NK-92 (cell line): ENCODE measurements around the gene HSPA1B.
A peak's percentile ranks its signal among the peaks of the same experiment; 100 is the strongest.
"Not testable (repeated sequence)": the region's sequence is repeated elsewhere in the genome, so short reads cannot be mapped to it uniquely, and the experiment has no call there.

Experiments
- DNase-seq: peaks from one replicate; lab custom pipeline; 2025; ENCODE audit not compliant: unreplicated experiment; lab: John Stamatoyannopoulos, UW

HSPA1B gene

DNA sequence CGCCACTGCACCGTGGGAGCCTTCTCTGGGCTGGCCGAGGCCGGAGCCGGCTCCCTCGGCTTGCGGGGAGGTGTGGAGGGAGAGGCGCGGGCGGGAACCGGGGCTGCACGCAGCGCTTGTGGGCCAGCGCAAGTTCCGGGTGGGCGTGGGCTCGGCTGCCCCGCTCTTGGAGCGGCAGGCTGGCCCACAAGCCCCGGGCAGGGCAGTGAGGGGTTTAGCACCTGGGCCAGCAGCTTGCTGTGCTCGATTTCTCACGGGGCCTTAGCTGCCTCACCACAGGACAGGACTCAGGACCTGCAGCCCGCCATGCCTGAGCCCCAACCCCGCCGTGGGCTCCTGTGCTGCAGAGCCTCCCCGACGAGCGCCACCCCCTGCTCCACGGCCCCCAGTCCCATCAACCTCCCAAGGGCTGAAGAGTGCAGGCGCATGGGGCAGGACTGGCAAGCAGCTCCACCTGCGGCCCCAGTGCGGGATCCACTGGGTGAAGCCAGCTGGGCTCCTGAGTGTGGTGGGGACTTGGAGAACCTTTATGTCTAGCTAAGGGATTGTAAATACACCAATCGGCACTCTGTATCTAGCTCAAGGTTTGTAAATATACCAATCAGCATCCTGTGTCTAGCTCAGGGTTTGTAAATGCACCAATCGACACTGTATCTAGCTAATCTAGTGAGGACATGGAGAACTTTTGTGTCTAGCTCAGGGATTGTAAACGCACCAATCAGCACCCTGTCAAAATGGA lies 24.6 kb downstream of the HSPA1B start:
- not testable (repeated sequence) for DNase-seq

DNA sequence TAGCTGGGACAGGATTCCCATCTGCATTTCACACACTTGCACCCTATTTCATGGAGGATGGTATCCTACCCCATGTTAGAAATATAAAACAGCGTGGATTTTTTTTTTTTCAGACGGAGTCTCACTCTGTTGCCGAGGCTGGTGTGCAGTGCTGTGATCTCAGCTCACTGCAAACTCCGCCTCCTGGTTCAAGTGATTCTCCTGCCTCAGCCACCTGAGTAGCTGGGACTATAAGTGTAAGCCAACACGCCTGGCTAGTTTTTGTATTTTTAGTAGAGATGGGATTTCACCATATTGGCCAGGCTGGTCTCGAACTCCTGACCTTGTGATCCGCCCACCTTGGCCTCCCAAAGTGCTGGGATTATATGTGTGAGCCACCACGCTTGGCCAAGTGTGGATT lies 30.2 kb downstream of the HSPA1B start:
- DNase-seq = not testable (repeated sequence)

DNA sequence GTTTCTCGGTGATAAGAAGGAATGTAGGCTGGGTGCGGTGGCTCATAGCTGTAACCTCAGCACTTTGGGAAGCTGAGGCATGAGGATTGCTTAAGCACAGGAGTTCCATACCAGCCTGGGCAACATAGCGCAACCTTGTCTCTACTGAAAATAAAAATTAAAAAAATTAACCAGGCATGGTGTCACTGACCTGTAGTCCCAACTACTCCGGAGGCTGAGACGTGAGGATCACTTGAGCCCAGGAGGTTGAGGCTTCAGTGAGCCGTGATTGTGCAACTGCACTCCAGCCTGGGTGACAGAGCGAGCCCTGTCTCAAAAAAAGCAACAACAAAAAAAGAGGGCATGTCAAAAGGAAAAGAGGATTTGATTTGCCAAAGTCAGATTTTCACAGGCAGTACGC lies 31.2 kb downstream of the HSPA1B start:
- no peak for DNase-seq

DNA sequence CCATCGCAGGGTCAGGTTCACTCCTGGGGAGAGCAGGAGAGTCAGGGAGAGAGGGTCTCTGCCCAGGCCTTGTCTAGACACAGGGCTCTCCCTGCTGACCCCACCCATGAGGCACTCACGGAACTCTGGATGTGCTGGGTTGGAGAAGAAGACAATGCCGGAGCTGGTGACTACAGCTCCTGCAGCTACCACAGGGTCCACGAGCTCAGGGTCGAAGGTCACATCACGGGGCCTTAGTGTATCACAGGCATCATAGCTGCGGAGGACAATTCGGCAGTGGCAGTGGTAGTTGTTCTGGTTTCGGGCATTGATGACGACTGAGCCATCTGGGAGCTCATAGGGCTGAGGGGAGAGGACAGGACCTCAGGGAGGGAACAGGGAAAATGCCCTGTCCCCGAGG lies 32.4 kb downstream of the HSPA1B start:
- DNase-seq = no peak

DNA sequence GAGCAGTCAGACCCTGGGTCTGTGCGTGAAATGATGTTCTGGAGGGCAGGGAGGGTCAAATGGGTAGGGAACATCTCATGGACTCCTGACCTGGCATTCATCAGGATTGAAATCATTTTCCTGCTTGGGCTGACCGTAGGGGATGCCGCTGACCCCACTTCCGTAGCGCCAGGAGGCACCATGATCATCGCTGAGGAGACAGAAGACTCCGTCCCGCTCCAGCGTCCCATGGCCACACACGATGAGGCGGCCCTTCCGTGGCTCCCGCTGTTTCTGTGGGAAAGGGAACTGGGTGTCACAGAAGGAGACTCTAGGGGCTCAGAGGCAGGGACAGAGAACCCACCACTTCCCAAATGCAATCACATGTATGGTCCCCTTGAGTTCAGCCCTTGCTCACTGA lies 32.8 kb downstream of the HSPA1B start:
- no peak for DNase-seq

DNA sequence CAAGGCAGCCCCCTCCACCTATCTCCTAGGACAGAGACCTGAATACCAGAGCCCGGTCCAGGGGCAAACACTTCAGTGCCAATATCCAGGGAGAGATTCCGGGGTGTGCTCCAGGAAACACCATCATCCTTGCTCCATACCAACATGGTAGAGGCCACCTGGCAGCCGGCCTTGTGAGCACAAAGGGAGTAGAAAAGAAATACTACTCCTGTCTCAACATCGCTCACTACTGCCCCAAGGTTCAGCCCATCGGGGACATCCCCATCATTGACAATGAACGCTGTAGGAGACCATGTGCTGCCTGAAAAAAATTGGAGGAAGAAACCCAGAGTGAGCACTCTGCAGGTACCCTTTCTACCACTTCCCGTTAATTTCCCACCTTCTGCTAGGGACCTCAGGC lies 33.6 kb downstream of the HSPA1B start:
- no peak for DNase-seq

DNA sequence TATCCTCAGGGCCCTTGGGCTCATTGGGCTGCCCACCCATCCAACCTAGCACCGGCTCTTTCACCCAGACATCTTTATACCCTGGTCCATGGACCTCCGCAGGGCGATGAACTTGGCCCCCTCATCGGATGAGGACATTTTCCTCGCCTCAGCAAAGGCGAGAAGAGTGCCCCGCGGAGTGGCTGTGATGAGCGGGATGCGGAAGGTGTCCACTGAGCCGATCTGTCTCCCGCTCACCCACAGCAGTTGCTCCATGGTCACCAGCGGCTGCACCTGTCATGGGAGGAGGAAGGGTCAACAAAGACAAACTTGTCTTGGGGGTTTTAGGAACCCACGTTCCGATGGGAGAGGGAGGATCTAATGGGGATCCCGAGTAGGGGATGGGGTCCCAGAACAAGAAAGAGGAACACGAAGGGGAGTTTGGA lies 34.4 kb downstream of the HSPA1B start:
- DNase-seq = no peak

DNA sequence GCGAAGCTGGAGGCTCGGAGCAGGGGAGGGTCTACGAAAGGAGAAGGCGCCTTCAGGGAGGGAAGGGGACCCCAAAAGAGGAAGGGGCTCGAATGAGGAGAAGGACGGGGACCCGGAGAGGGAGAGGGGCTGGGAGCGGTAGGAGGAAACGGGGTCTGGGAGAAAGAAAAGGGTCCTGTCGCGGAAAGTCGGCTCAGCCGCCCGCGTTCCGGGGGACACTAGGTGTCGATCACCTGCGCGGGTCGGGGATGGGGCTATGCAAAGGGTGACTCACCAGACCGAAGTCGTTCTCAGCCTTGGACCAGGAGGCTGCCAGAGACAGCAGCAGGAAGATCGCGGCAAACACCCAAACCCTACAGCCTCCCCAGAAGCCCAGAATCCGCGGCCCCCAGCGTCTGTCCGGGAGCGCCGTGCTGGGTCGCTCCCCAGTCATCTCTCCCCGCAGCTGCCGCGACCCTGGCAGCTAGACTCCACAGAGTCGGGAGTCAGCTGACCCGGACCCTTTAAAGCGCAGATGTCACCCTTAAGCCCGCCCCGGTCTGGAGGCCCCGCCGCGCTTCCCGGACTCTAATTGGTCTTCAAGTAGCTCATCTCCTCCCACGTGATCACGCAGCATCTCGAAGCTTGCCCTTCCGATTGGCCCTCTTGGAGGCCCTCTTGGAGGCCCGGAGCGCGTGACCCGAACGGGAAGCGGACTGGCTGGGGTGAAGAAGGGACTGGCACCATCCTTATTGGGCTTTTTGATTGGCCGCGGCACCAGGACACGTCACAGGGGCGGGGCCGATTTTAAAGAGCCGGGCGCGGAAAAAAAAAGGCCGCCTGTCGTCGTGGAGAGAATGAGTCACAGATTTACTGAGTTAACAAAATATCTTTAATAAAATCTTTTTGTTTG lies 35.1 kb downstream of the HSPA1B start, which contains the start of gene NEU1:
Gene NEU1, minus strand, starts transcription at position 478 of the 892 bp plus-strand sequence. Its CDS starts 45 bp downstream, at position 433.
- DNase-seq = peak; percentile 98

DNA sequence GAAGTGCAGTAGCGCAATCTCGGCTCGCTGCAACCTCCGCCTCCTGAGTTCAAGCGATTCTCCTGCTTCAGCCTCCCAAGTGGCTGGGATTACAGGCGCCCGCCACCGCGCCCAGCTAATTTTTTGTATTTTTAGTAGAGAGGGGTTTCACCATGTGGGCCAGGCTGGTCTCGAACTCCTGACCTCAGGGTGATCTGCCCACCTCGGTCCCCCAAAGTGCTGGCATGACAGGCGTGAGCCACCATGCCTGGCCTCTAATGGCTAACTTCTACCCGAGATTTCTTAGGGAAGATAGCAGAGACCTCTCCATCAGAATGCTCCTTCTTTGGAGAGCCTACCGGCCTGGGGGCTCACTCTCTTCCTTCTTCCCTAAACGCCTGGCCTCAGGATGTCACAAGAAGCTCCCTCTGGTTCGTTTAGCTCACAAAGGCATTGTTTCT lies 36.6 kb downstream of the HSPA1B start:
- DNase-seq = not testable (repeated sequence)

DNA sequence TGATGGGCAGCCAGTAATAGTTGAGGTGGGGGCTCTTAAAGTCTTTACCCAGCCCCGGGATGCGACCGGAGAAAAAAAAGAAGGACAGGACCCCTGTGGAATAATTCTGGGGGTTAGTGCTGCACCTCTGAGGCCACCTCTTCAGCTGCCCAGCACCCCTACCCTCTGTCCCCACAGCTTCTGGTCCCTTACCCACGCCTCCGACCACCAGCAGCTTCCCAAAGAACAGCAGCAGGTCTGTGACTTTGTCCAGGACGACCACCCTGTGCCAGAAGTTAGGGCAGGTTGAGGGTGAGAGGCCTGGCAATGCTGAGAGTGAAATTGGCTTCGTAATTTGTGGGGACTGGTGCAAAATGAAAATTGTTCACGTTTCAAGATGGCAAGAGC lies 37.3 kb downstream of the HSPA1B start:
- no peak for DNase-seq

DNA sequence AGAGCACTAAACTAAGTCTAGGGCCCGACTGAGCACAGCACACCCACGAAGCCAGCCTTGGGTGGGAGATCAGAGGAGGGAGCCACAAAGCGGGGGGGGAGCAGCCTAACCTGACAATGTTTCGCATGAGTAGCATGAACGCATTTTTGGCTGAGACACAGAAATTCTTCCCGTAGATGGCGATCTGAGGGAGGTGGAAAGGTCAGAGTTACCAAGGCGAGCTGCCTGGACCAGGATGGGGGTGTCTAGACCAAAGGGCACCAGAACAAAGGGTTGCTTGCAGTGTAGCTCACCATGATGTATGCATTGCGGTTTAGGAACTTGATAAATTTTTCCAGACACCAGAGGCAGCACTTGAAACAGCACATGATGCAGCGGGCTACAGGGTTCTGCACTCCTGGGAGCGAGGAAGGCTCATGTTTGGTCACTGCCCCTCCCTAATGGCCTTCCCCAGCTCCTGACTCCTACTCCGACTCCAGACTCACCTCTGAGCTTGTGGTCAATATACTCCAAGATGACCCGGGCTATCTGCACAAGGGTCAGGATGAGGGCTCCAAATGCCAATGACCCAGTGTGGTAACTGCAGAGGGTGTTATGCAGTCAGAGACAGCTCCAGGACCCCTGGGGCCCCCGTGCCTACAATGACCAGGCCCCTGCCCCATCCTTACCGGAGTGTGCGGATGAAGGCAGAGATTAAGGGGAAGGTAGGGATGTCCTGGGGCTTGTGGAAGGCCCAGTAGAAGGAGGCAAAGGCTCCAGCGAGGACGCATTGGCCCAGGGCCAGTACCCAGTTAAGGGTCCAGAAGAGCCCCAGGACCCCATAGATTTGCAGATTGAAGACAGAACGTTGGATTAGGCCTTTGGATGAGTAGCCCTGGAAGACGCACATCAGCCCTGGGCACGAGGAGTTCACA lies 37.9 kb downstream of the HSPA1B start:
- DNase-seq = no peak

DNA sequence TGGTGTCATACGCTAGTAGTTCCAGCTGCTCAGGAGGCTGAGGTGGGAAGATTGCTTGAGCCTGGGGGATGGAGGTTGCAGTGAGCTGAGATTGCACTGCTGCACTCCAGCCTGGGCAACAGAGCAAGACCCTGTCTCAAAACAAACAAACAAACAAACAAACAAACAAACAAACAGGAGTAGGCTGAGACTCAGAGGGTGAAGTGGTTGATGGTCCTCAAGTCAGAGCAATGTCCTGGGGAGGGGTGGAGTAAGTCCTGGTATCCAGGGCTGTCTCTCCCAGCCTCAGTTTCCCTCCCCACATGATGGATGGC lies 41.1 kb downstream of the HSPA1B start:
- DNase-seq = not testable (repeated sequence)

DNA sequence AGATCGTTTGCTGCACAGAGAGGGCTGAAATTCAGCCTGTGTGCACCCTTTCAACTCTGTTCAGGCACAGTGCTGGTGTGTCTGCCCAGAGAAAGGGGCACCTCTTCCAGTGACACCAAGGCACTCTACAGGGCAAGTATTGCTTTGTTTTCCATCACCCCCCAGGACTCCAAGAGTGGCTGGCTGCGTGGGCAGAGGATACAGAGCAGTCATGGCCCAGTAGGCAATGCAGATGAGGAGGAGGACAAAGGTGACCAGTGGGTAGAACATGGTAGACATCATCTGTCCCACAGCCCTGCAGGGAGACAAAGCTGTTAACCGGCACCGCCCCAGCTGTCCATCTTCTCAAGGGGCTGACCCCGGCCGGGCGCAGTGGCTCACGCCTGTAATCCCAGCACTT lies 41.8 kb downstream of the HSPA1B start:
- DNase-seq = no peak

DNA sequence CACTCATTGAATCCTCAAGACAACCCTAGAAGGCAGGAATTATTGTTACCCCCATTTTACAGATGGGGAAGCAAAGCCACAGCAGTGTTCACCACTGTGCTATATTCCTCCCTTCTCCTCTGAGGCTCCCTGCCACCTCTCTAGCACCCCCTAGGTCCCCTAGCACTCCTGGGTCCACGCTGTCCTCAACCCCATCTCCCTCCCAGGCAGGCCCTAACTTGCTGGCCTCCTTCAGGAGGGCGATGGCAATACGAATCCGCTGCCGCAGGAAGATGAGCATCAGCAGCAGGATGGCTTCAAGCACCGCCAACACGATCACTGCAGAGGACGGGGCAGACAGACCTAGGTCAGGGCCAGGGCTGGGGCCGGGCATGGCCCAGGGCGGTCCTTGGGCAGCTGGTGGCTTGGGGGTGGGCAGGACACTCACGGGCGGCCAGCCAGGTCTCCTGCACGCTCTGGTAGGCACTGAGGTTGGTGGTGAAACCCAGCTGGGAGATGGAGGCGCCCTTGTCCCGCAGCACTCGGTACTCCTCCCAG lies 42.9 kb downstream of the HSPA1B start:
- no peak for DNase-seq

DNA sequence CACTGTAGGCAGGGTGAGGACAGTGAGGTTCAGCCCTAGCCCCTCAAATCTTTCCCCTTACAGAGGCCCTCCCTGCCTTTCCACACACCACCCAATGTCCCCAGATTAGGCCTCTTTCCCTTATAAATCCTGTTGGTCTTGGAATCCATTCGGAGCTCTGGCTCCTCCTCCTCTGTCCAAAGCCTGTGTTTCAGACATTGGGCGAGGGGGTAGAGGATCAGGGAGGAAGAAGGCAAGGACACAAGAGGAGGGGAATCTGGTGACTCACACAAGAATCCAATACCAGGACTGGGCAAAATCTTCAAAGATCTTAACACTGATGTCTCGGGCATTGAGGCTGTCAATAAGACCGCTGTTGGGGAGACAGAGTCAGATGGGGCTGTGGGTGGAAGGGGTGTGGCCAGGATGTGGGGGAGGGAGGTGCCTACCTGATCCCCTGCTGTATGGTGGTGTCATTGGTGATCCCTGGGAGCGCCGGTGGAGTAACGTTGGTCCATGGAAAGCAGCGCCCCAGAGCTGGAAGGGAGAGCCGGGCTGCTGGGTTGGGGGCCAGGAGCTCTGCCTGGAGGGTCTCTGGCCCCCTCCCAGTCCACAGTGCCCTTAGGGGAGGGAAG lies 43.6 kb downstream of the HSPA1B start:
- no peak for DNase-seq

DNA sequence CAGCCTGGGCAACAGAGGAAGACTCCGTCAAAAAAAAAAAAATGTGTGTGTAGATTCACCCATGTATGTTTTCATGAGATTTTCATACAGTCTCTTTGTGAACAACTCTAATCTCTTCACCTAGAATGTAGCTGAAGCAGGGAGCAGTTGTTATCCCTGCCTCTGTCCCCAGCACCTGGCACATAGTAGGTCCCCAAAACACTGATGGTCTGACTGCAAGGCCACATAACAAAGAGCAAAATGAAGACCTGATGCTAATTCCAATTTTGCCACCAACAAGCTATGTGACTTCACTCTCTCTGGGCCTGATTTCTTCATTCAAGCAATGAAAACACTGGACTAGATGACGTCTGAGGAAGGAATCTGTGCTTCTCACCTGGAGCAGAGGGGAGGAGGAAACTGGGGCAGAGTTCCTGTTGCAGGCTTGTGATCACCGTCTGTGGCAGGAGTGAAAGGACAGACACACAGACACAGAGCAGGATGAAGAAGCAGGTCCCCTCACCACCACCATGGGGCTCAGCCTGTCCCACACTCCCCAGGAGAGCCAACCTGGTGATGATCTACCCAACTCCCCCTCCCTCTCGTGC lies 46.6 kb downstream of the HSPA1B start:
- DNase-seq = no peak

DNA sequence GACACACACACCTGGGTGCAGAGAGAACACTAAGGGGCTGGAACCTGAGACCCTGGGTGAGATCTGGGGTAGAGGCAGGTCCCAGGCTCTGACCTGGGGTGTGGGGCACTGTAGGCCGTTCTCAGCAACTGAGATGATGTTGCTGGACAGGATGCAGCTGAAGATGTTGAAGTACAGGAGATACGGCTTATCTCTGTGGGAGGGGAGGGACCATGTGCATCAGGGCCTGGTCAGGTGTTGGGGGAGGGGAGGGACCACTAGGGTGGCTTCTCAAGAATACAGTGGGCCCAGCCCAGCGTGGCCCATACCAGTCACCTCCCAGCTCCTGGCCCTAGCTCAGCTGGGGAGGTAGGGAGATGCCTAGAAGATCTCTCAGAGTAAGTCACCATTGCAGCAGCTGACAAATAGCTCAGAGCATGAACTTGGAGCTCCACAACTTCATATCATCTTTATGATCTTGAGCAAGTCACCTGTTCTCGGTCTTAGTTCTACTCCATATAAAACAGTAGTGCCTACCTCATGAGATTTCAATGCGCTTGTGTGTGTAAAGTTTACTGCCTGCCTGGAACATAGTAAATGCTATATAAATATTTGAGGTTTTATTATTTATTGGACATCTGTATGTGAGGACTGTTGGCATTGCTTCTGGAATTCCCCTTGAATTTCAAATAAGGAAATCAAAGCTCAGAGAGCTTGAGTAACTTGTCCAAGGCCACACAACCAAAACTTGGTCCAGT lies 47.5 kb downstream of the HSPA1B start:
- DNase-seq = no peak

DNA sequence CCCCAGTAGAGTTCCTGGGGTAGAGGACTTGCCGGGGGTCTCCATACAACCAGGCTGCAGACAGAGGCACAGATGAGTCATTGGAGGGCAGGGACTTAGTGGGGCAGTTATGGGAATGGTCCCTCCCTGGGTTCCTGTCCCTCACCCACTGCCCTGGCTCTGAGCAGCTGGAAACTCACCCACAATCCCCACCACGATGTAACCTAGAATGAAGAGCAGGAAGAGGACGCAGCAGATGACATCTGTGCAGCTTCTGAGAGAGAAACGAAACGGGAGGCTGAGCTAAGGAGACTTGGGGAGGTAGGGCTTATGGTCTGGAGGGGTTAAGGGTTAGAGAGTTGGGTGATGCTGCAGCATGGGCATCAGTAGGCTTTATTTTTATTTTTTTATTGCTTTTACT lies 48.3 kb downstream of the HSPA1B start:
- no peak for DNase-seq

DNA sequence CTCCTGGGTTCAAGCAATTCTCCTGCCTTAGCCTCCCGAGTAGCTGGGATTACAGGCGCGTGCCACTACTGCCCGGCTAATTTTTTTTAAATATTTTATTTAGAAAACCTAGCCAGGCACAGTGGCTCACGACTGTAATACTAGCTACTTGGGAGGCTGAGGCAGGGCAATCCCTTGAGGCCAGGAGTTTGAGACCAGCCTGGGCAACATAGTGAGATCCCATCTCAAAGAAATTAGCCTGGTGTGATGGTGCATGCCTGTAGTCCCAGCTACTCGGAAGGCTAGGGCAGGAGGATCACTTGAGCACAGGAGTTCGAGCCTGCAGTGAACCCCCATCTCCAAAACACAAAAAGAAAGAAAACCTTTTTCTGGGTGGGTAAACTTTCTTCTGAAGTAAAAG lies 48.8 kb downstream of the HSPA1B start:
- DNase-seq = no peak
